ENCODE data around the gene ASXL3. TPM values are rescaled to one million over a fixed set of nuclear protein-coding genes. Genes with fewer than 3 reads are reported as not detected.

The ASXL3 gene
- total RNA-seq, 4 donors from 2014 or later: 0.44 to 1.5 (median 0.58) TPM

- no peak for TF ChIP-seq CTCF (IDR thresholded peaks at IDR 0.05; ENCODE audit: low read depth)
Measured at GRCh38 chr18:33584548-33585430, 6.8 kb downstream of the ASXL3 start.

DNA sequence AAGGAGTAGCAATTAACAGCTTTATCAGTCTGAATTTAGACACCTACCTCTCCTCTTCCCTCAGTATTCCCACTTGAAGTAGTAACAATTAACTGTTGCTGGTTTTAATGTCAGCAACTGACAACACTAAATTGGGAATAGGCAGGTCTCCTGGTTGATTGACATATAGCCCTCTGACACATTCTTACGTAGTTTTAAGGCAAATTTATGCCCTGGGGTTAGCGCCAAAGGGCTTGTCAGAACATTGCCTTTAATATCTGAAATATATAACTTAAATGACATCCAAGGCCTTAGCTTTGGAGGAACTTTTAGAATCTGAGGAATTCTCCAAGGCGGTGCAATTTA lies 7.4 kb downstream of the ASXL3 start:
- TF ChIP-seq CTCF (IDR thresholded peaks at IDR 0.05; ENCODE audit: low read depth): no peak

DNA sequence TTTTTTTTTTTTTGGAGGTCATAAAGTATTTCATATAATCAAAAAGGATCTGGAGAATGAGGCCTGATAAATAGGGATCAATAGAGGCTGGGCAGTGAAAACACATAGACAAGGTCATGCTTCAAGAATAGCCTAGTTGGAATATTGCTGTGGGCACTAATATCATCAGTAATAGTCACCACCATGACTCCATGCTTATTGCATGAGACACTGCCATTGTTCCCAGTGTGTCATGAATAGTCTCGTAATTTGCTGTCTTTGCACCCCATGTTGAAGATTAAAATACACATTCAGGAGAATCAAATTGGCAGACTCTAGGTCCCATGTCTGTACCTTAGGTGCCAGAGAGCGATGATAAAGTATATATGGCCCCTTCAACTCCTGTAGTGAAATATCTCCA lies 10.3 kb downstream of the ASXL3 start:
- TF ChIP-seq CTCF (IDR thresholded peaks at IDR 0.05; ENCODE audit: low read depth): no peak

DNA sequence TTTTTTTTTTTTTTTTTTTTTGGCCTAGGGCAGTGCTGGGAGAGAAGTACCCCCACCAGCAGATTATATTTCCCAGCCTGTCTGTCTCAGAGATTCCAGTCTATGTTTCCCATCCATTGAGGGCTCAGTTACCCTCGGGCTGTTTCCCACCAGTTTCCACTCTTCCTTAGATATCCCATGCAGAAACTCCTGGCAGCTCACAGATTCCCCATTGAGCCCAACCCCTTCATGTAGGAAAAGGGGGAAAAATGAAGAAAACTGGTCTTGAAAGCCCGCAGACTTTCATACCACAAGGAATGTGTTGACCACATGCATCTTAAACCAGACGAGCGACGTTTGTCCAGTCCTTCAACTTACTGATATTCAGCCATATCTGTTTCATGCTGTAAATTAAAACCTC lies 15.2 kb downstream of the ASXL3 start:
- no peak for TF ChIP-seq CTCF (IDR thresholded peaks at IDR 0.05; ENCODE audit: low read depth)

GRCh38 chr18:33594799-33595198 lies 16.8 kb downstream of the ASXL3 start:
- no peak for TF ChIP-seq CTCF (IDR thresholded peaks at IDR 0.05; ENCODE audit: low read depth)

DNA sequence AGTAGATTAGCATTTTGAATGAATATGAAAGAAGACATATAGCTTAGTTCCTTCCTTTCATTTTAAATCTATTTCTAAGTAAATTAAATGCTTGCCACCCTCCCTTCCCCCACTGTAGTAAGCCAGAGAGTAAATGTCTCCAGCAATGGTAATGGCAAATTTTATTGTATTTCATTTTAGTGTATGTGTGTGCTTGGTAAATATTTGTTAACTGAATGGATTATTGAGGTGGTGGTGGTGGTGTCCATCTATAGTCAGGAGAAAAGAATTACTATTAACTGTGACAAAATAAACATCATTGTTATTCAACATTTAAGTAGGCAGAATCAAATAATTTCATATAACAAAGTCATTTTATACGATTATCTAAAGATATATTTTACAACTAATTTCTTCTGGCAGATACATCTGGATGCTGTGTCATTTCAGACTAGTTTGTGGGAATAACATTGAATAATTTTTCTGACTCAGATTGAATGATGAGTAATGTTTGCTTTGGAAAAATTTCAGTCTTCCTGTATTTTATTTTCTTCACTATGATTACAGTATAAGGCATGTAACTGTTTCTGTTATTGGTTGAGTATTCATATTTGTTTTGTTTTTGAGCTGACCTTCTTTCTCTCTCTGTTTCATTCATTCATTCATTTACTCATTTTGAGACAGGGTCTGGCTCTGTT lies 18.3 kb downstream of the ASXL3 start:
- no peak for TF ChIP-seq CTCF (IDR thresholded peaks at IDR 0.05; ENCODE audit: low read depth)

DNA sequence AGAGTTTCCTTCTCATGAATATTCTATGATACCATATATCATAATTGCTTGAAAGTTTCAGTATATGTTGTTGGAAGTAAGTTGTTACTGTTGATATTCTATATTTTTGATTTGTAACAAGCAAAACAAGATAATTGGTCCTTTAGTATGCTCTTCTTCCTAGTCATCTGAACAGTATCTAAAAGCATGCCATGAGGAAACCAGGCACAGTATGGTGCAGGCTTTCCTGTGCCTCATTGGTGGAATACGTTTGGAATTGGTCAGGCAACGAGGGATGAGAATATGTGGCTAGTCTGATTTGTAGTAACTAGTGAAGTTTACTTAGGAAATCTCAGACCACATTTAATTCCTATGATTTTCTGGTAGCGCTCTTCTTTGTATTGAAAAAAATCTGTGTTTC lies 22.8 kb downstream of the ASXL3 start:
- no peak for TF ChIP-seq CTCF (IDR thresholded peaks at IDR 0.05; ENCODE audit: low read depth)
